NT2/D1 (cell line): ENCODE measurements around the gene FLRT3.

Experiments used
- YY1 ChIP-seq: IDR thresholded peaks from 2 replicates; pipeline ENCODE4 v1.6.1; 2011; ENCODE audit not compliant: insufficient read length, insufficient read depth
- ZNF274 ChIP-seq: IDR thresholded peaks from 2 replicates; pipeline ENCODE4 v1.6.1; 2011; ENCODE audit warnings: mild to moderate bottlenecking, low read depth, low read length

- TF ChIP-seq ZNF274 (no peak), YY1 (no peak)
Observed at GRCh38 chr20:14343491-14344065, 6.2 kb upstream of the FLRT3 start.
